DMS79 (cell line): ENCODE results near the gene LUZP1.
"Not testable (repeated sequence)": the region's sequence is repeated elsewhere in the genome, so short reads cannot be mapped to it uniquely, and the experiment has no call there.

Source experiments
- DNase-seq: peaks from one replicate; lab custom pipeline; 2025; lab: John Stamatoyannopoulos, UW

Gene LUZP1

DNA sequence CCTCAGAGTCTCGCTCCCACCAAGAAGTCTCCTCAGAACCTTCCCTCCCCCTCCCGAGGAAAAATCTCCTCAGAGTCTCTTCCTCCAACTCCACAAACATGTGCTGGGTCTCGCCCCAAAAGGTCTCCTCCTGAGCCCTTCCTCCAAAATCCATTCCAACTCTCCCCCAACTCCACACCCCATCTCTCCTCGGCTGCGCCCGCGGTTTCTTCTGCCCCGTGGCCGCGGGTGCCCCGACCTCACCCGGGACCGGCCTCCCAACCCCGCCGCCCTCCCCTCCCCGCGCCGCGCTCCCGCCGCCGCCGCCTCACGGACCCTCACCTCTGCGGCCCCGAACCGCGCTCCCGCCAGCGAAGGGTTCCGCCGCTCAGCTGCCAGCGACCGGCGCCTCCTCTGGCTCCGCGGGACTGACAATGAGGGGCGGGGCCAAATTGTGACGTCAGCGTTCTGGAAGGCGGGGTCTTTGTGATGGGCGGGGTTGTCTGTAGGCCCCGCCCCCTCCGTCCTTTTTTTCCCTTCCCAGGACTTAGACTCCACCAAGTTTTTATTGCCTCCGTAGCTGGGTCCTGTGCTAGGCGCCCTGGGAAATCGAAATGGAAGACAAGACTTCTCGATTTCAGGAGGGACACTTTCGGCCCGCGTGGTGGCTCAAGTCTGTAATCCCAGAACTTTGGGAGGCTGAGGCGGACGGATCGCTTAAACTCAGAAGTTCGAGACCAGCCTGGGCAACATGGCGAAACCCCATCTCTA lies at the start of gene LUZP1:
Gene LUZP1 (minus strand): TSS at position 412 of the 750 bp plus-strand sequence.
- DNase-seq, result no peak

DNA sequence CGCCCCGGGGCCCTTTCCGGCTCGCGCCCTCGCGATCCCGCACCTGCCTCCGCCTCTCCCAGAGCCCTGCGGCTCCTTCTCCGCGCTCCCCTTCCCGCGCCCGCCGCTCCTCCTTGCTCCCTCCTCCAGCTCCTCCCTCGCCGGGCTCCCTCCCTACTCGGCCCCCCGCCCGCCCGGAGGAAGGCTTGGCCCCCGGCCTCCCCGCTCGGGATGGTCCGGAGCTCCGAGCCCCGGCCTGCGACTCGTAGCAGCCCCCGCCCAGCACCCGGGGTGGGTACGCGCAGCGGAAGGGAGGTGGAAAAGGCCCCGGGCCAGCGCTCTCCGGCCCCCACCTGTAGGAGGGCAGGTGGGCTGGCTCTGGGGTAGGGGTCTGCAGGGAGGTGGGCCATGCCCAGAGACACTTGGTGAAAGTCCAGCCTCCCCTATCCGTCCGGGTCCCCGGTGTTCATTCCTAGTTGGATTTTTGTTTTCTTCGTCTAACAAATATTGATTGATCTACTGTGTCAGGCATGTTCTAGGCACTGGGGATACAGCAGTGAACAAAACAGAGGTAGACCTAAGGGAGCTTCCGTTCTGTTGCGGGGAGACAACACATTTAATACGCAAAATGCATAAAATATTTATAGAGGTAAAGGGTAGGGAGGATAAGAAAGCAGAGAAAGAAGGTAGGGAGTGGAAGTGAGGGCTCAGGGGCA lies 48.9 kb upstream of the LUZP1 start, which contains the start of gene HTR1D:
Gene HTR1D (minus strand): TSS at position 82 of the 695 bp plus-strand sequence. CDS start 23,283 bp downstream, outside the sequence.
- DNase-seq, result peak; percentile 22

DNA sequence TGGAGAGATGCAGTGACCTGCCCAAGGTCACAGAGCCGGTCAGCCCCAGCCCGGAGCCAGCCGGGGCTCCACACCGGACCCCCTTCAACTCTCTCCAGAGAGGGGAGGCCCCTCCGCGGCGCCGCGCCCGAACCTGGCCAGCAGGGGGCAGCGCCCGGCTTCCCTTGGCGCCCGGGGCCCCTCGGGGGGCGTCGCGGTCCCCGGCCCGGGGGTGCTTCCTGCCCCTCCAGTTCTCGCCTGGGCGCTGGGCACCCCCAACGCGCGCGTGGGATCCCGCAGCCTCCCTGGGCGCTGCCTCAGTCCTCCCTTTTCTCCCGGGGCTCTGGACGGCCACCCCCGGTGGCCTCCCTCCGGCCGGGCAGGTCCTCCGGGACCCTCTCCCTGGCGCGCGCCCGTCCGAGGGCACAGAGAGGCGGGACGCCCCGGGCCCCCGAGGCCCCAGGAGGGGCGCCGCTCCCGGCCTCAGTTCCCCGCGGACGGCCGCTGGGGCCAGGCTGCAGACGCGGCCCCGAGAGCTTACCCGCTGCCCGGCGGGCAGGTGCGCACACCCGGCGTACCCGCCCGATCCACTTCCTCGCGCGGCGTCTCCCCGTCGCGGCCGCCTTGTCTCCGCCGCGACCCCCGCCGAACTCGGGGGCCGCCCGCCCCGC lies 48.2 kb upstream of the LUZP1 start:
- DNase-seq, result no peak

DNA sequence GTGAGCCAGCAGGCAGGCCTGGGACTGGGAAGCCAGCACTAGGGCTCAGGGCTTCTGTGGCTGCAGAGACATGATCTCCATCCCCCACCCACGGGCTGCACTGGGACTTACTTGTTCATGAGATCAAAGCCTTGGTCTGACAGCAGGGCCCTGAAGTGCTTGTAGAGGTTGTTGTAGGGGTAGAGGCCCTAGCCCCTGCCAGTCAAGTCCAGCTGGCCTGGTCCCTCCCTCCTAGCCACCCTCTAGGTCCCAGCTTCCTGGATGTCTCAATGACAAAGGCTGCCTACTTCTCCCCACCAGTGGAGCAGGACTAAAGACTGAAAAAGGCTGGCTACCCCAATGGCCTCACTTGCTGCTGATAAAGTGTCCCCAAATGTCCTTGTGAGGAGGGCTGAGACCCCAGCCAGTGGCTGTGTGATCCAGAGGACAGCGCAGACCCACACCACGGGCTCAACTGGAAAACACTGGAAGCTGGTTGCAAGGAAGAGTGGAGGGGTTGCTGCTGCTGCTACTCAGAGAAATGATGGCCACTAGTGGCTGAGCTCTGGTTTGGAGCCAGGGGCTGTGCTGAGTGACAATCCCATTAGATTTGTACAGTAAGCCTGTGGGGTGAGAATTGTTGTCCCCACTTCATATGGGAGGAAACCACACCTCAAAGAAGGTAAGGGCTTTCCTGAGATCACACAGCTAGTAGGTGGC lies 47.2 kb upstream of the LUZP1 start:
- no peak for DNase-seq

DNA sequence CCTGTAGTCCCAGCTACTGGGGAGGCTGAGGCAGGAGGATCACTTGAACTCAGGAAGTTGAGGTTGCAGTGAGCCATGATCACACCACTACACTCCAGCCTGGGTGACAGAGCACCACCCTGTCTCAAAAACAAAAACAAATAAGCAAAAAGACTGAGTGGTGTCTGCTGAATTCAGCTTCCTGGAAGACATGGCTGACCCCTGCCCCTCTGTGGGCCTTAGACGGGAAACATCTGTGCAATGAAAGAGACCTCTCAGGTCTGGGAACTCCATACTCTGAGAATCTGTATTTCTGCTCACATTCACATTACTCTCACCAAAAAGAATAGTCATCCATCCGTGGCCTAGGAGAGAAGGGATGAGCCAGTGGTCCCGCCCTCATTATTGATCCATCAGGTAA lies 46.6 kb upstream of the LUZP1 start:
- no peak for DNase-seq

DNA sequence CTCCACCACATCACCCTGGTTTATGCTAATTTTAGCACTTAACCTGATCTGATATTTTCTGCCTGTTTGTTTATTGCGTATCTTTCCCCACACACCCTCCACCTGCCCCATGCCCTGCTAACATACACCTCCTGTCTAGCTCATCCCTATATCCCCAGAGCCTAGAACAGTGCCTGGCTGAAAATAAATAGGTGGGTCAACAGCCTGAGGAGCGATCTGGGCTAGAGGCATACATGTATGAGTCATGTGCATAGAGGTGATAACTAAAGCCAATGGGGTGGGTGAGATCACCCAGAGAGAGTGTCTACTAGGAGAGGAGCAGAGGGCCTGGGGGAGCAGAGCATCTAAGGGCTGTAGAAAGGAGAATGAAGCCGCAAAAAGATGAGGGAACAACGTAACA lies 46.0 kb upstream of the LUZP1 start:
- DNase-seq, result no peak

DNA sequence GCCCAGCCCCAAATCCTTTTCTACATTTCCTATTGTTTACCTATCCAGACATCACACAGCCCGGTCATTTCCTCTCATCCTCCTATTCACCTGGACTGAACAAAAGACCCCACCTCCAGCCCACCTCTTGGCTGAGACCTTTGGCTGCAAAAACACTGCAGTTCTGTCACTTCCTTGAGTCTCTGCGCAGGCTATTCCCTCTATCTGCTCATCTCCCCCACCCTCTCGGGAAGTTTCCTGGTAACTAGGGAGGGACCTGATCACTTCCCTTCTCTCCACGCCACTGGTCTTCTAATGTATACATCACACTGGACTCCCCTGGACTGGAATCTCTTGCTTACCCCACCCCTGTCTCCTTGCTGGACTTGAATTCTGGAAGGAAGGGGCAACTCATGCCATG lies 43.3 kb upstream of the LUZP1 start:
- DNase-seq, result no peak

DNA sequence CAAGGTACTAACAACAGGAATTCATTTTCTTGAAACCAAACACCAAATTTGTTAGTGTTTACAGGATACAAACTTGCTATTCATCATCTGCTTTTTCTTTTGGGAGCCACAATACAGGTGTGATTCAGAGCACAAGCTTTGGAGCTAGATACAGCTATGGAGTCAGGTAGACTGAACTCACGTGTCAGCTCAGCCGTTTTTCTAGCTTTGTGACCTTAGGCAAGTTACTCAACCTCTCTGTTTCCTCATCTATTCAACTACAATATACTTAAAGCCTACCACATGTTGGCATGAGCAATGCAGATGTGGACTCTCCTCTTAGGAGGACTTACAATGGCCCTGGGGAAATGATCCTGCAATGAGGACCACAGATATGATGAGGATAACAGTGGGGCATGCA lies 42.3 kb upstream of the LUZP1 start:
- DNase-seq, result no peak

DNA sequence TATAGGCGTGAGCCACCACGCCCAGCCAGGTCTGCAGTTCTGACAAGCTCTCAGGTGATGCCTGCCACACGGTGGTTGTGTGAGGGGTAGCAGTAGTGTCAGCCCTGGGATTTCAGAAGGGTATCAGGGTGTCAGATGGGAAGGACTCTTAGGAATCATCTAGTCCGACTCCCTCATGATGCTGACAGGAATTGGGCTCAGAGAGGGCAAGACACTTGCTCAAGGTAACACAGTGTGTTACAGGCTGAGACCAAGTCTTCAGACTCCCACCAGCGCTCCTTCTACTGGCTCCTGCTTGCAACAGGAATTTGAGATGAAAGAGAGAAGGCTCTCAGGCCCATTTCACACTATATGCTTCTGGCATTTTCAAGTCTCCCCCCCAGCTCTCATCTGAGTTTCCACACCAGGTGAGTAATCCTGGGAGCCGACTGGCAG lies 41.7 kb upstream of the LUZP1 start:
- no peak for DNase-seq

DNA sequence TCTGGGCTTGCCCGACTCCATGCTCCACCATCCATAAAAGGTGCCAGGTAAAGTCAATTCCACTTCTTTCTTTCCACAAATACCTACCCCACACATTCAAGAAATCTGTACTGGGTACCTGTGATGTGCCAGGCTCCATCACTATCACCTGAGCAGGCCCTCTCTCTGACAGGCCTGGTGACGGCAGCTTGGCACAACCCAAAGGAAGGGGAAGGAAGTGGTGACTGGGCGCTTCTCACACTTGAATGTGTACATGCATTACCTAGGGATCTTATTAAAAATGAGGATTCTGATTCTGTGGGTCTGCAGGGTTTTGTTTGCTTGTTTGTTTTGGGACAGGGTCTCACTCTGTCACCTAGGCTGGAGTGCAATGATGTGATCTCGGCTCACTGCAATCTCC lies 41.1 kb upstream of the LUZP1 start:
- no peak for DNase-seq

DNA sequence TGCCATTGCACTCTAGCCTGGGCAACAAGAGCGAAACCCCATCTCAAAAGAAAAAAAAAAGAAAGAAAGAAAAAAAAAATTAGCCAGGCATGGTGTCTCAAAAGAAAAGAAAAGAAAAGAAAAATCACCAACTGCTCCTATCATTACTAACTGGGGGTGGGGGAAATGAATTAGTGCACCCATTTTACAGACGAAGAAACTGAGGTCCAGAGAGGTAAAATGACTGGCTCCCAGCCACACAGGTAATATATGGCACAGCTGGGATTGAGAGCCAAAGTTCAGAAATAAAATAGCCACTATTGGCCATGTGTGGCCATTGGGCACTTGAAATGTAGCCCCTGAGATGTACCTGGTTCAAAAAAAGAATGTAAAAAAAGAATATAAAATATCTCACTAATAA lies 39.9 kb upstream of the LUZP1 start:
- DNase-seq, result no peak

DNA sequence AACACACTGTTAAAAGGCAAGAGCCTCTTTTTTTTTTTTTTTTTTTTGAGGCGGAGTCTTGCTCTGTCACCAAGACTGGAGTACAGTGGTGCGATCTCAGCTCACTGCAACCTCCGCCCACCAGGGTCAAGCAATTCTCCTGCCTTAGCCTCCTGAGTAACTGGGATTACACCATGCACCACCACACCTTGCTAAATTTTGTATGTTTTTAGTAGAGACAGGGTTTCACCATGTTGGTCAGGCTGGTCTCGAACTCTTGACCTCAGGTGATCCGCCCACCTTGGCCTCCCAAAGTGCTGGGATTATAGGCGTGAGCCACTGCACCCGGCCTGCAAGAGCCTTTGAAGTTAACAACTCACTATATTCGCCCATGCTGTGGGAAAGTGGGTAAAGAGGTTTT lies 39.1 kb upstream of the LUZP1 start:
- not testable (repeated sequence) for DNase-seq

DNA sequence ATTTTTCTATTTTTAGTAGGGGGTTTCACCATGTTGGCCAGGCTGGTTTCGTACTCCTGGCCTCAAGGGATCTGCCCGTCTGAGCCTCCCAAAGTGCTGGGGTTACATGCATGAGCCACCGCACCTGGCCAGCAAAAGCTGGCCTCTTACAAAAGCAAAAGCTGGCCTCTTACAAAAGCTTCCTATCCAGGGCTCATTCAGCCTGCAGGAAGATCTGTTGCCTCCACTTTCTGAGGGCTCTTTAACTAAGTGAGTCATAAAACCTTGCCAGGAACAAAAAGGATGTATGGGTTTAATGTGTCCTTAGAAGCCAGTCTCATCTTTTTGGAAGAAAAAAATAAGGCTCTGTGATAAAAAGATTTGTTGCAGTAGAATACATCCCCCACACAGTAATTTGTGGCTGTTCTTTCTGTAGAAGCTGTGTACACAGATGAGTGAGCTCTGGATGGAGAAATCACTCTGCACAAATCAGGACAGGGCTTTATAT lies 33.6 kb upstream of the LUZP1 start:
- peak; percentile 74 for DNase-seq

DNA sequence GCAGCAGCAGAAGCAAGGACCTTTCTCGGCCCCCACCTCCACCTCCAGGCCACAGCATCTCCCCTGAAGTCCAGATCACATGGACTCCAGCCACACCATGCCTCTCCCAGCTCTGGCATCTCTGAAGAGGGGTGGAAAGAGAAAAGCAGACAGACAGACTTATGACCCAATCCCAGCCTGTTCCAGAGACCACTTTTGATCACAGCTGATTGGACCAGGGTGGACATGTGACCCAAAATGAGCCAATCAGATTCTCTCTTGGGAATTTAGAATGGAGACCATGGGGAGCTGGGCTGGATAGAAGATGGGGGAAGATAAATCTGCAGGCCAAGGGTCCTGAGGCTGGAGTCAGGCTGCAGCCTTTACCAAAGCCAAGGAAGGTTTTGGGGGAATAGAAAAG lies 32.2 kb upstream of the LUZP1 start:
- no peak for DNase-seq

DNA sequence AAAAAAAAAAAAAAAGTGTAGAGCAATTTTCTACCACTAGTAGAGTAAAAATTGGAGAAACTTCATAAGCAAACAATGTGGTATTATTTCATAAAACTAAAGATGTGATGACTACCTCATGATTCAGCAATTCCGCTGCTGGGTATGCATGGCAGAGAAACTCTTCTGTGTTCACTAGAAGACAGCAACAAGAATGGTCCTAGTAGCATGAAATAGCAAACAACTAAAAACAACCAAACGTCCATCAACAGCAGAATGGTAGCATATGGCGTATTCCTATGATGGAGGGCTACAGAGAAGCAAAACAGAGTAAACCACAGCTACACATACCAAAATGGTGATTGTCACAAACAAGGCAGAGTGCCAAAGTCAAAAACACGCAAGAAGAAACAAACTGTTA lies 29.7 kb upstream of the LUZP1 start:
- no peak for DNase-seq

DNA sequence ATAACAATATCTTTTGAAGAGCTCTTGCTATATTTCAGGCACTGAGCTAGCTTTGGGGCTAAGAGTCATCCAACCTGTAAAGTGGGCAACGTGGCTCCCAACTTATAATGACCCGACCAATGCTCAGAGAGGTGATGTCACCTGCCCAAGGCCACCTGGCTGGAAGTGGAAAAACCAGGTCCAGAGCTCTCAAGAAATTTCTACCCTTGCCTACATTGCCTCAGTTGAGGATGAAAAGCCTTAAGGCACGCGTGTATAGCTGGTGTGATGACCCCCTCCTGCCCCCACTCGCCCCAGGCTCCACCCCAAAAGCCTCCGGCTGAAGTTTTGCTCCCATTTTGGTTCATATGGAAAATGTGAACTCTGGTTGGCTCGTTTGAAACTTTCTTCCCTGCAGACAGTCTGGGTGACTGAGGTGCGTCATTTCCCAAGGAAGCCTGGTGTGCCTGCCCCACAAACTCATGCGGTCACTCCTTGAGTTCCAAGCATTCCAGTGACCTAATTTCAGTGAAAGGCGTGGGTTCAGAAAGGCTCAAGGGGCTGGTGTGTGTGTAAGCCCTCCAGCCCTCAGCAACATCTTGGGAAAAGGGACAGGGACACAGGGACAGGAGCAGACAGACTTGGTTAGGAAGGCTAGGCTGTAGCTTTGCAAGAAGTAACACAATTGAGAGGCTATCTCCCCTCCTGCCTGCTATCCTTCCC lies 28.1 kb upstream of the LUZP1 start:
- no peak for DNase-seq

DNA sequence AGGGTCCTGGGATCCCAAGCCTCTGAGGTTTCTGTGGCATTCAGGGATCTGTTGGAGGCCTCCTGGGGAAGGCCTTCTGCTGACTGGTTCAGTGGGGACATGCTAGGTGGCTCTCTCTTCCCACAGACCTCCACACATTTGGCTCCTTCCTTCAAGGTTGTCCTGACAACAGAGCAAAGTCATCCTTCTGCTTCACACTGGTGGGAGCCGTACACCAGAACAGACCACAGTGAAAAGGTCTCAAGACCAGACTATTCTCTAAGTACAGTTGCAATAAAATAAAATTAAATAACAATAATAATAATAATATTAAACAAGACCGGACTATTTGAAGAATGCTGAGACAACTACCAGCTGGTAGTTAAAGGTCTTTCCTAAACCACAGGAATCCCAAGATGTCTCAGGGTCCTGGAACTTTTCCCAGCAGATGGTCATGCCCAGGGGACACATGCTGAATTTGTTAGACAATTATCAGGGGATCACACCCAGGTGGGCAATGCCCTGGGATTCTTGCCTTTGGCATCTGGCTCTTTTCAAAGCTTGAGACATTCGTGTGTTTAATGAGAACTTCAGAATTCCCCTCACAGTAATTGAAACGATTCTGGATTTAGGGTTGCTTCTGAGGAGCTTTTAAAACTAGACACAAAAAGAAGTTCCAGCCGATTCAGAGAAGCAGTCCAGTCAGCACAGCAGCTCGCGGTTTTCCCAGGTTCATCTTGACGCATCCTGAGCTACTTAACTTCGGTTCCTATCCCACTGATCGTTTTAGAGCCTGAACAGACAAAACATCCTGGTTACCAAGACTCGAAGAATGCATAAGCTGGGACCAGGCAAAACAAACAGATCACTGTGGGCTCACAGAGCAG lies 25.7 kb upstream of the LUZP1 start:
- no peak for DNase-seq

DNA sequence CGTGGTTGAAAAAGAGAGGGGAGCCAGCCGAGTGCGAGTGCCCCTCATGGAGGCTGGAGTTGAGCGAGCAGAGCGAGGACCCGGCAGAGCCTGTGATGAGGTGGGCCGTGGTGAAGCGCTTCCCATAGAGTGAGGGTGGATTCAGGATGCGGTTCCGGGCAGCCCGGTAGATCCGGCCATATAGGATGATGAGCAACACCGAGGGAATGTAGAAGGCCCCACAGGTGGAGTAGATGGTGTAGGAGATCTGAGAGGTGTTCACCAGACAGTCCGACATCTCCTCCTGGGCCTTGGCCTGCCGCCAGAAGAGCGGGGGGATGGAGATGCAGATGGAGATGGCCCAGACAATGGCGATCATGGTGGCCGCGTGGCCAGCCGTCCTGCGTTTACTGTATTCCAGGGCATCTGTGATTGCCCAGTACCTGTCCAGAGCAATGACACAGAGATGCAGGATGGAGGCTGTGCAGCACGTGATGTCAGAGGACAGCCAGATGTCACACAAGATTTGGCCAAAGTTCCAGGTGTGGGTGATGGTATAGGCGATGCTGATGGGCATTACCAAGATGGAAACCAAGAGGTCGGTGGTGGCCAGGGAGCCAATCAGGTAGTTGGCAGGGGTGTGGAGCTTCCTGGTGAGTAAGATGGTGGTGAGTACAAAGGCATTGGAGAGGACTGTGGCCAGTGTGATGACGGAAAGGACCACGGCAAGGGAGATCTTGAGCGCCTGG lies 24.9 kb upstream of the LUZP1 start:
- DNase-seq, result no peak

DNA sequence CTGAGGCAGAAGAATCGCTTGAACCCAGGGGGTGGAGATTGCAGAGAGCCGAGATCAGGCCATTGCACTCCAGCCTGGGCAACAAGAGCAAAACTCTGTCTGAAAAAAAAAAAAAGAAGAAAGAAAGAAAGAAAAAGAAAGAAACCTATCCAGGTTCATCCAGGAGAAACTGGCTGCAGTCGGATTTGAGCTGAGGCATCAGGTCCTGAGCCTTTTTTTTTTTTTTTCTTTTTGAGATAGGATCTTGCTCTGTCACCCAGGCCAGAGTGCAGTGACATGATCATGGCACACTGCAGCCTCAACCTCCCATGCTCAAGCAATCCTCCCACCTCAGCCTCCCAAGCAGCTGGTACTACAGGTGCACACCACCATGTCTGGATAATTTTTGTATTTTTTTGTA lies 22.5 kb upstream of the LUZP1 start:
- no peak for DNase-seq

DNA sequence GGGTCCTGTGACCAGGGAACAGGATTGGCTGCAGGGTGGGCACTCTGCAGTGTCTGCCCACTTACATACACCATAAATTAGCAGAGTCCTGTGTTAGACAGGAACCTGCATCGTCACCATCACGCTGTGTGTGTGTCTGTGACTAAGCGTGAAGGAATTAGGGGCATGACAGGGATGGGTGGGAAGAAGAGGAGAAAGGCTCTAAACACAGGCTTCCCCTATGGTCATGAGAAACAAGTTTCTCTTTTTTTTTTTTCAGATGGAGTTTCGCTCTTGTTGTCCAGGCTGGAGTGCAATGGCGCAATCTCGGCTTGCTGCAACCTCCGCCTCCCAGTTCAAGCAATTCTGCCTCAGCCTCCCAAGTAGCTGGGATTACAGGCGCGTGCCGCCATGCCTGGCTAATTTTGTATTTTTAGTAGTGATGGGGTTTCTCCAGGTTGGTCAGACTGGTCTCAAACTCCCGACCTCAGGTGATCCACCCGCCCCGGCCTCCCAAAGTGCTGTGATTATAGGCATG lies 20.3 kb upstream of the LUZP1 start:
- DNase-seq, result not testable (repeated sequence)
